Activated CD4-positive, alpha-beta T cell treated with anti-CD3 and anti-CD28 coated beads, Interleukin-2, amount 50 U/mL, for 24 hours (primary cell): ENCODE results near the gene GABARAP.
"Not testable (repeated sequence)": the region's sequence is repeated elsewhere in the genome, so short reads cannot be mapped to it uniquely, and the experiment has no call there.

Source experiments
- DNase-seq, 2 donors: peaks; one replicate each; pipeline ENCODE4 v3.0.0-alpha.2; 2020; ENCODE audit warnings: low read depth in 1 of 2, low spot score in 1 of 2

The GABARAP gene

DNA sequence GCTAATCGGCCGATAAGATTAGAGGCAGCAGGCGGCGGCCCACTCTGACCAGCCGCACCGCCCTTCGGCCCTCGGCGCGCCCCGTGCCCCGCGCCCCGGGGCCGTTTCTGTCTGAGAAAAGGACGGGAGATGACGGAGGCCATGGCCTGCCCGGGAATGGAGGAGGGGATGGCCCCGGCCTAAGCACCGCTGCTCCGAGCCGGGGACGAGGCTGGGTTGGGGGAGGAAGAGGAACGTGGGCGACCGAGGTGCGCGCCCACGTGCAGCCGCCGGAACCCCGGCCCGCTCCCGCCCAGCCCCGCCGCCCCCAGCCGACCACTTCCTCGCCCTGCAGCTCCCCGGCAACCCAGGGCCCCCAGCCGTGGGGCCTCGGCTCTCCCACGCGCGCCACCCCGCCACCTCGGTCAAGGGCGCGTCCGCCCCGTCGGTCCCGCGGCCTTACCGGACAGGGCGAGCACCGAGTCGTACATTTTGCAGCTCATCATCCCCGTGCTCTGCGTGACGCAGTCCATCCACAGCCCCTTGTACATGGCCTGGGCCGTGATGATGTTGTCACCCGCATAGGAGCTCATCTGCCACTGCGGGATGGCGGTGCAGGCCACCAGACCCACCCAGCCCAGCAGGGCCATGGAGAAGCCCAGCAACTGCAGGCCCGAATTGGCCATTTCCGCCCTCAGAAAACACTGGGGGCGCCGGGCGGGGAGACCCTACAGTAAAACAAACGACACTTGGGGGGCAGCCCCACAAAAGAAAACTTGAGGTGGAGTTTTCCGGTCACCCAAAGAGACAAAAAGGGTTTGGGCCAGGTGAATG, 19.3 kb upstream of the GABARAP start:
- no peak for DNase-seq

DNA sequence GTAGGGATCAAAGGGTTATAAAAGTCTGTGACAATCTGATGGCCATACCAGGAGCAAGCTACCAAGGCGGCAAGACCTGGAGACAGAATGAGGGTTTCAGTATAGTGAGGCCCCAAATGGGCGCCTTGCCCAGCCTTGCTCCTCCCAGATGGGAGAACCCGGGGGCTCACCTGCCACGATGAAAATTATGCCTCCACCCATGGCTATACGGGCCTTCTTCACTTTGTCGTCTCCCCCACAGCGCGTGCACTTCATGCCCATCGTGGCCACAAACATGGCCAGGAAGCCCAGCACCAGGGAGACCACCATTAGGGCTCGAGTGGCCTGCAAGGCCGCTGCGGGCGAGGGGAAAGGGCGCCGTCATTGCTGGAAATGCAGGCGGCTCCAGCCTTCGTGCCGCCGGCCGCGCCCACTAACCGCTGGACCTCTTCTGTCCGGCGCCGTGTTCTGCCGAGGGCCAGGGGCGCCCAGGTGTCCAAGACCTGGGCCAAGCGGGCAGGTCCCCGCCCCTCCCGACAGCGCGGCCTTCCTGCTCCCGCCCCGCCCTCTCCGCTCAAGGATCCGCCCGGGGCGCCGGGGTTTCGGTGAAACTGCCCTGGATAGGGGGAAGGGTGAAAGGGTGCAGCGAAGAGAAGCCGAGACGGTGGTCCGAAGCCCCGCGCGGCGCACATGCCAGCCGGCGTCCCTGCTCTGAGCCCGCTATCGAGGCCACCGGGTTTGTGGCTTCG, 18.6 kb upstream of the GABARAP start:
- no peak for DNase-seq

DNA sequence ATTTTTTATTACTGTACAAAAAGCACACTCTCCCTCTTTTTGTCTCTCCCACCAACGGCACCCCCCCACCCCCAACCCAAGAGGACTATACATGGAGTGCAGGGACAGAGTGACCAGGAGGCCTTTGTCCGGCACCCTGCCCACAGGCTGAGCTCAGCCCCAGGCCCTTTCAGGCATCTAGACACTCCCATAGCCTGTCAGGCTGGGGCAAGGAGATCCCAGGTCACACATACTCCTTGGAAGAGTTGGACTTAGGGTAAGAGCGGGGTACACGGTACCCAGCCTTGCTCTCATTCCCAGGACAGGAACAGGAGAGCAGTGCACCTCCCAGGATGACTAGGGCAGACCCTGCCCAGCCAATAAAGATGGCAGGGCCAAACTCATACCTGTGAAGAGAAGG, 17.9 kb upstream of the GABARAP start:
- no peak for DNase-seq

DNA sequence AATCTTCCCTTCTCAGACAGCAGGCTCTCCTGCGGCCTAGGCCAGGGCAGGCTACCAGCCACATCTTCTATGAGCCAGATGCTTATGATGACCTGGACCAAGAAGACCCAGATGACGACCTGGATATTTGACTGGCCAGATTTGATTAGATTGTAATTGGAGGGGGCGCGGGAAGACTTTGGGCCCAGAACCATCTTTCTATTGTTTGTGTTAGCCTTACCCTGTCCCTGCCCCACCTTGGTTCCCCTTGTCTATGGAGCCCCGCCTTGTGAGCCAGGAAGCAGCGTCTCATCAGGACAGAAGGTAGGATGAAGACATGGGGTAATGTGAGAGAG, 17.3 kb upstream of the GABARAP start:
- no peak for DNase-seq

DNA sequence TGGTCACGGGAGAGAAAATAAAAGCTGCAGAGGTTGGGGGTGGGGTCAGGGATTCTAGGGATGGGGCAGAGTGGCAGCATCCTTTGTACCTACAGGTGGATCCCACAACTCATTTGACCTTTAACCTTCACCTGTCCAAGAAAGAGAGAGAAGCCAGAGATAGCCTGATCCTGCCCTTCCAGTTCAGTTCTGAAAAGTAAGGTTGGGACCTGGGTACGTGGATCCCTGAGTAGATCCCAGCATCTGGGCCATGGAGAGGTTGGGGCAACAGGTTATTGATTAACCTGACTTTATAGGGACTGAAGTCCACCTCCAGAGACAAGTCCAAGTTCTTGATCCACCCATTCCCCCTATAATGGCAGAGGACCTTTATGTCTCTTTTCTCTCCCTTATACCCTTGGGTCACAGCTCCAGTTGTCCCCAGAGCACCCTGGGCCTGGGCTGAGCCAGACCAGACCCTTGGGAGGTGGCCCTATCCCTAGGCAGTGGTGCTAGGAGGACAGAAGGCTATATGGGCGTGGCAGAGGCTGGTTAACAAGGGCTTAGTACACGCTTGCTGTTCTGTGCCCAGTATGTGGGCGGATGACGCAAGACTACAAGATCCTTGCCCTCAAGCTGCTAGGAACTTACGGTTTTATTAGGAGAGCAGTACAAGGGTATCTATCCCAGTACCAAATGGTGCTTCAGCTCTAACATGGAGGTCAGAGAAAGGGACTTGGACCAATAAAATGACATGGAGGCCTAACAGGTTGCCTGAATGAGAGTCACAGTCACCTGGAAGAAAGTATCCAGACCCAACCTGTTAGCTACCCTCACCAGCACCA, 16.7 kb upstream of the GABARAP start:
- no peak for DNase-seq

DNA sequence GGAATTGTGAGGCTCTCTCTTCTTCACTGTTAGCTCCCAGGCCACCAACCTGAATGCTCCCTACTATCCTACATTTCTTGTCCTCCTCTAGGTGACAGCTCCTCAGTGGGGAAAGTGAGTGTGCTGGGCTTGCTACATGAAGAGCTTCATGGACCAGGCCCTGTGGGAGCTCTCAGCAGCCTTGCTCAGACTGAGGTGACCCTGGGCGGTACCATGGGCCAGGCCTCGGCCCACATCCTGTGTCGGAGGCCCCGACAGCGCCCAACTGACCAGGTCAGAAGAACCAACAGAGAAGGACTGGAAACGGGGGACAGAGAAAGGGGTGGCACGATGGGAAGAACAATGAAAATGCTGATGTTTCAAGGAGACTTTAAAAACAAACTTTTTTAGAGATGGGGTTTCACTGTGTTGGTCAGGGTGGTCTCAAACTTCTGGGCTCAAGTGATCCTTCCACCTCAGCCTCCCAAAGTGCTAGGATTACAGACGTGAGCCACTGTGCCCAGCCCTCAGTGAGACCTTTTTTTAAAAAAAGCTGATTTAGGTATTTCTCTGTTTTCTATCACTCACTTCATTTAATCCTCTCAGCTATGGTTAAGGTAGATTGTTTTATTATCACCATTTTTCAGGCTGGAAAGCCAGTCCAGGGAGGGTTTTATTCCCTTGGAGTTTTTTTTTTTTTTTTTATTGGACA, 14.7 kb upstream of the GABARAP start:
- no peak for DNase-seq

DNA sequence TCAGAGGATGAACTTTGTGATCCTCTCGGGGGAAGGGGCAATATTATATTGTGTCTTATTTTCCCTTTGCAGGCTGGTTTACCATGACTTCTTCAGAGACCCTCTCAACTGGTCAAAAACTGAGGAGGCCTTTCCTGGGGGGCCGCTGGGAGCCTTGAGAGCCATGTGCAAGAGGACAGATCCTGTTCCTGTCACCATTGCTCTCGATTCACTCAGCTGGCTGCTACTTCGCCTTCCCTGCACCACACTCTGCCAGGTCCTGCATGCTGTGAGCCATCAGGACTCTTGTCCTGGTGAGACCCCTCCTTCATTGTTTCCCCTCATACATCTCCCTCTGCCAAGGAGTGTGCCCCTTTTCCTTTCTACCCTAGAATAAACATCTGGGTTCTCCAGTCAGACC, 12.3 kb upstream of the GABARAP start:
- no peak for DNase-seq

DNA sequence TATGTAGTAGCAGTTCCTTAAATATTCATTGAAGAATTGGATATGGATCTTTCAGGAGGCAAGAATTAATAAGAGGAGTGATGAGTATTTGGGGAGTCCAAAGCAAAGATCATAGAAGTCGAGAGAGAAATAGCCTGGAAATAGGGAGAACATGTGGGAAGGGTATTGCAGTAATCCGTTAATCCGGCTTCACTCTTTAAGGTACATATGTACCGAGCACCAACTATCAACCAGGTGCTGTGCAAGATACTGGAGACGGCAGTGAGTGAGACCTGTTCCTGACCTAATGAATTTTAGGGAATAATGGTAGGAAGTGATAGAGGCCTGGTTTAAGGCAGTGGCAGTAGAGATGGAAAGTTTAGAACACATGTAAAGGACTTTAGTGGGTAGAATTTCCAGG, 10.8 kb upstream of the GABARAP start:
- DNase-seq = no peak

DNA sequence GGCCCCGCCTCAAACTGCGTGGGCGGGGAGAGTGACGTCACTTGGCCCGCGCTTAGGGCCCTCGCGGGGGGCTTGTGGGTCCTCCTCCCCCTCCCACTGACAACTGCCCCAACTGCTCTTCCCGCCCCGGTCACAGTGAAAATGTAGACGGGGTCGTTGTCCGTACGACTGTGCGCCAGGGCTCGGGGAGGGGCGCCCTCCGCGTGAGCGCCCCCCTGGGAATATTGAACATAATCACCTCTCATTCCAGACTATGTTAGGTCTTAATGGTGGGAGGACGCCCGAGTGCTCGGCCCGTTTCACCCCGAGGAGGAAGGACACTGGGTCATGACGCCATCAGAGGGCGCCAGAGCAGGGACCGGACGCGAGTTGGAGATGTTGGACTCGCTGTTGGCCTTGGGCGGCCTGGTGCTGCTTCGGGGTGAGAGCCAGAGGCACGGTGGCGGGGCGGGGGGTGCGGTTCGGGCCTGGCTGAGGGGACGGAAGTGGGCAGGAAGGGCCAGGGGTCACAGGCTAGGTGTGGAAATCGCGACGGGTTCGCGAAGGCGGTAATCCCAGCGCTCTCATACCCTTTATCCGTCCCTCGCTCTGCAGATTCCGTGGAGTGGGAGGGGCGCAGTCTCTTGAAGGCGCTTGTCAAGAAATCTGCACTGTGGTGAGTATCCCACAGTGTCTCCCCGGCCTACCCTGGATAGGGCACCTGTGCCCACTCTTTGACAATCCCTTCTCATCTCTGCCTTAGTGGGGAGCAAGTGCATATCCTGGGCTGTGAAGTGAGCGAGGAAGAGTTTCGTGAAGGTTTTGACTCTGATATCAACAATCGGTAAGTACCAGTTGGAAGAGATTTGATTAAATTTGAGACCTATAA, 10.2 kb upstream of the GABARAP start, which contains the start of gene ELP5:
ELP5 (plus strand) TSS at position 40 of the 868 bp plus-strand sequence; CDS start at position 376, 336 bp downstream.
- peak; percentile 79 to 80 for DNase-seq

DNA sequence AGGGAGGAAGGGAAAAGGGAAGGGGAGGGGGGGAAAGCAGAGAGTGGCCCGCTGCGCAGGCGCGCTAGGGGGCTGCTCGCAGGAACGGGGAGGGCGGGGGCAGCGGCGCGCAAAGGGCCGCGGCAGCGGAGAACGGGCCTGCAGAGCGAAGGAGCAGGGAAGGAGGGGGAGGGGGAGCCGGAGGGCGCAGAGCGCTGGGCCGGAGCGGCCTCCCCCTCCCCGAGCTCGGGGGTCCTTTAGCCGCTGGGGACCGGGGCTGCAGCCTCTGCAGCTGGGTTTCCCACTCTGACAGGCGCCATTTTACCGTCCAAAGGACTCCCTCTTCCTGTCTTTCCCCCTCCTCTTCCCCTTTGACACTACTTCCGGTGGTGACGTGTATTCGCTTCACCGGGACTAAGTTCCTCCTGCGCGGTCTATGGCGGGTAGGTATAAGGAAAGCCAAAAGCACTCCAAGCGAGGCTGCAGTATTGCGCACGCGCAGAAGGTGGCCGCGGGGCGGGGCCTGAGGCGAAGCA, 9.5 kb upstream of the GABARAP start, which contains the start of gene CTDNEP1:
CTDNEP1 (minus strand) TSS at position 74 of the 515 bp plus-strand sequence. CDS start 438 bp downstream, outside the sequence.
- peak; percentile 98 to 100 for DNase-seq

DNA sequence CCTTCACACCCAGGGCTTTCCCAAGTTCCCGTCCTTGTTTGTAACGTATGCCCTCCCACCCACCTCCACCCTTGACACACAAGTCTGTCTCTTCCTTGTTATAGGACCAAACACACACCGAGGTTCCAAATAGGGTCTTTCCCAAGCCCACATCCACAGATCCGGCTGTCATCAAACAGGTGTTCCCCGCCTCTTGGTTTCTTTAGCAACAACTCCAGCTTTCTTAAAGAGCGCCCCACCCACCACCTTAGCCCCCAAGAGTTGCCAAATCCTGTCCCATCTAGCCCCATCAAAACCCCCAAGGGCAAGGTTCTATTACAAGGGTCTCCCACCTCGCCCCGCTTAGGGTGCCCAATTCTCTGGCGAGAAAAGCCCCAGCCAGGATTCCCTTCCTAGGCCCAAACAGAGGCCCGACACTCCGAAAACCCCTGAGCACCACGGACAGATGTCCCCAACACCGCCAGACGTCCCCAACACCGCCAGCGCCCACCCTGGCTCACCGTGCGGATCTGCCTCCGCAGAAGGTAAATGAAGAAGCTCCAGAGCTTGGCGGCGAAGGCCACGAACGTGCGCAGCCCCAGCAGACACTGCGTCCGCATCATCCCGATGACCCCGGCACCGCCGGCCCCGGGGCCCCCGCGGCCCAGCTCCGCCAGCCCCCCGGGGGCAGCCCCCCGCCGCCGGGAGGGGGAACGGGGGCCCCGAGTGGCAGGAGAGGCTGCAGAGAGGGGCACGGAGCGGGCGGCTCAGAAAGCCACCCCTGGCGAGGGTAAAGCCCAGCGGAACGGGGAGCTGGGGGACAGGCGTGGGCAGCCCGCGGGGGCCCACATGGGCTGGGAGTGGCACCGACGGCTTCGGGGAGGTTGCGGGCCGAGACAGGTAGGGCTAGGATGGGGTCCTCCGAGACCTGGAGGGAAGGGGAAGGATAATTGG, 8.7 kb upstream of the GABARAP start:
- DNase-seq = no peak

DNA sequence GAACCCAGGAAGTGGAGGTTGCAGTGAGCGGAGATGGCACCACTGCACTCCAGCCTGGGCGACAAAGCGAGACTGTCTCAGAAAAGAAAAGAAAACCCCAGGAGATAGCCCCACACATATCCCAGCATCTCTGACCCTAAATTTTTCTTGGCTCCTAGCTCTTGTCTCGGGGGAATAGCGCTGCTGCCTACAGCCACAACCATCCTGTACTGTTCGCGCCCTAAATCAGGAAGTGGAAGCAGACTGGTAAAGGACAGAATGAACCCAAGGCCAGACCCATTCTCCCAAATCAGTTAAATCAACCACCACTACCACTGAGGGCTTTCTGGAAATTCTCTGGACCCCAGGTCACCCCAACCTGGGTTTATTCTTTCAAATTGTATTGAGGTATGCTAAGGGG, 7.6 kb upstream of the GABARAP start:
- no peak for DNase-seq

DNA sequence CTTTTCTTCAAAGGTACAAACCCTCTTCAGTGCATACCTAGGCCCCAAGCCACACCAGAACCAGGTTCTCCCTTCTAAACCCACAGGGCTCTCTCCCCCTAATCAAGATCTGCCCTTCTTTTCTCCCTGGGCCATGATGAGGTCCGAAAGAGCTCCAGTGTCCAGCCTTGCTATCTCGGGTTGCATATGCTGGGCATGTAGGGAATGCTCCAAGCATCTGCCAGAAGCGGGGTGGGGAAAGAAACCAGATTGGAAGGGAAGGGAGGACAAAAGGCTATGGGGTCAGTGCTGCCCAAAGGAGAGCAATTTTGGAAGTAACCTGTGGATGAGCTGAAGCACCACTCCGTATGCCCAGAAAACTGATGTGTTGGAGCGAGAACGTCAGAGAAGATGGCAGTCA, 7.0 kb upstream of the GABARAP start:
- no peak for DNase-seq

DNA sequence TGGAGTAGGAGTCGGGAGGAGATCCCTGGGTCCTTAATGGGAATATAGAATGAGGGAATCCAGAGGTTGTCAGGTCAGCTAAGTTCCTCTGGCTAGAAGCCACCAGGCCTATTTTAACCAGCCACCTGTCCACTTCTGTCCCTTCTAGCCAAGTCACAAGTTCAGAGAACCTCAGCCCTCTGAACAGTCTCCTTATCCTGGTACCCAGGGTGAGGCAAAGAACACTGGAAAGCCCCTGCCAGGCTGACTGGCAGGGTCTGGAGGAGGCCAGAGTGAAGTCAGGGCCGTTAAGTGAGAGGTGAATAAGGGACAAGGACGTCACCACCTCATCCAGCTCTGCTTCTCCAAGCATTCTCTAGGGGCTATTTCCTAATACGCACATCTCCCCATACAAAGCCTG, 6.5 kb upstream of the GABARAP start:
- DNase-seq = no peak

DNA sequence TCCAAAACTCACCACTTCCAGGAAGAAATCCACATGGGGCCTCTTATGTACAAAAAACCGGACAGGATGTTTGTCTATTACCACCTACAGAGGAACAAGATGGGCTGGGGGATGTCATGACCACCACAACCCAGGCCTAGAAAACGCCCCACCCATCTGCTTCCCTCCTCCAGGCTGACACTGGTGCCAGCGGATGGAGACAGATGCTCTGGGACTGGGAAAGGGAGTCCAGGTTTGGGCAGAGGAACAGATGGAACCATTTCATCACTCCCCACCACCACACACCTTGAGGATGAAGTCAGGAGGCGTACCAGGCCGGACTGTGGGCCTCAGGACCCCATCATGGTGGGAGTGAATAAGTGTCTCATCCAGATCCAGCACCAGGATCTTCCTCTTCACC, 4.5 kb upstream of the GABARAP start:
- DNase-seq = no peak

DNA sequence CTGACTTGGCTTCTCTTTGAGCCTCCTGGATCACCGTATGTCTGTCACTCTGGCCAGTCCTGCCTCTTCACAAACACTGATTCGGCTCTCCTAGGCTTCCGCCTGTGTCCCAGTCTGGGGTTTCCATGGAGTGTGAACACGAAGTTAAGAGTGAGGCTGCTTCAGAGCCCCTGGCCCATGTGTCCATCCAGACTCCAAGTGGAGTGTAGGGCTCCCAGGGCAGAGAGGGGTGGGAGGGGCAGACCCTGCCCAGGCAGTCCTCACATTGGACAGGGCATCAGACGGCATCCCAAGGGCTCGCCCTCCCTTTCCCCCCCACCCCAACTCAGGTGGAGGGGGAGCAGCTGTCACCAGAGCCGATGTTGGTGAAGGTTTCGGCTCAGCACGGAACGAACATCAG, 1.6 kb upstream of the GABARAP start:
- not testable (repeated sequence) for DNase-seq

DNA sequence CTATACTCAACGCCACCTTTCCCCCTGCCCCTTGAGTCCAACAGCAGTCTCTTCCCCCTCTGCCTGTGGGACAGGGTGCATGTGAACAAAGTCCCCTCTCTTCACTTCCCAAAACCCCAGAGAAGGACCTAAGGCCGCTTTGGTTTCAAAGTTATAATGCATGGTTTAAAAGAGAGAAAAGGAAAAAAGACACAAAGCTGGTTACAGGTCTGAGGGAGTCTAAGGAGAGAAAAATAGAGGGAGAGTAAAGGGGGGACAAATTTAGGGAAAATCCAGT, 1.1 kb upstream of the GABARAP start:
- DNase-seq = no peak

DNA sequence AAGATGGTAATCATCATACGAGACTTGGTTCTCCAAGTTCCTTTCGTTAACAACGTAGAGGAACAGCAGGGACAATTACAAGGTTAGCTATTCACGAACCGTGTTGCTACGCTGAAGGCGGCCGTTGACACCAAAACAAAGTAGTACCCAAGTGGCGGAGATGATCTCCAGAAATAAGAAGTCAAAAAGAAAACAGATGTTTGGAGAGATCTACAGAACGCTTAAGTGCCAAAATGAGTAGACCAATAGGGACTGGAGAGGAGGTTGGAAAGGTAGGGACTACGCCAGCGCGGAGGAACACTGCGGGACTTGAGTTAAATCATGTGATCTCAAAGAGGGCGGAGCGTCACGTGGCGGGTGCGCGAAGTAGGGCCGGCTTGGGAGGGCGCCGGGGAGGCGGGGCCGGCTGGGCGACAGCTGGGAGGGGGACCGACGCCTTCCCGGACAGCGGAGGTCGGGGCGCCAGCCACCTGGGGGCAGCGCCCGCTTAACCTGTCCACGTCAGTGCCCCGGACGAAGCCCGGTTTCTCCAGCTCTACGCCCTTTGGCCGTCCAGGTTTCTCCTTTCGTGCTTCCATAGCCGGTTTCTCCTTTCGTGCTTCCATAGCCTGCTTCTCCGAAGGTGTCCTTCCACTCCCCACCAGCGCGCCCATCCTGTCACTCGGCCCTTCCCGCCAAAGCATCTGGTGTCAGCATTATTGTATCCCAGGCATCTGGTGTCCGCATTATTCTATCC, 636 bp upstream of the GABARAP start:
- DNase-seq = peak; percentile 83 to 90
